ENCODE data around the gene EBPL. TPM values are rescaled to one million over a fixed set of nuclear protein-coding genes. Genes with fewer than 3 reads are reported as not detected.

The EBPL gene
- total and polyA plus RNA-seq, 9 of the 15 experiments (the other 6 are each of a cell fraction or from before 2014, with no cell fraction given) = 5.2 to 68.3 (median 43.0) TPM

DNA sequence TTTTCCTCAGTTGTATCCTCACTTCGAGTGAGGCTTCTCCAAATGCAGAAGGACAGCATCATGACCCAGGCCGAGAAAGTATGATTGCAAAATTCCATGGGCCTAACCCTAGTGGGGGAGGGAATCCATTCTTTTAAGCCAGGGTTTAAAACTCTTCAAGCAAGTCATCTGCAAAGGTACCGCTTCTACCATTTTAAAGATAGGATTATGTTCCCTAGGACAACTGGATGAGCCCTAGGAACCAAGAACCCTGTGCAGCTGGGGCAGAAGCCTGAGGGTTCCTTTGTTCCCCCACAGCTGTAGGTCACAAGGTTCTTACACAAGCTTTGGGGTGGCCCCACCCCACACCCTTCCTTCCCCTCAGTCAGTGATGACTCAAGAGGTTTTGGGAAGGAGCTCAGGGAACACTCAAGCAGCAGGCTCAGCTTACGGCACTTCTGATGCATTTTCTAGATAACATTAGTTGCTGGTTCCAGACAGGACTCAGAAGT is 49.4 kb downstream of the EBPL start (continued):
- TF ChIP-seq THAP7 (CRISPR knock-in tag; IDR thresholded peaks at IDR 0.05) (no peak), ZNF324 (CRISPR knock-in tag; IDR thresholded peaks at IDR 0.05) (no peak), ZBTB11 (CRISPR knock-in tag; IDR thresholded peaks at IDR 0.05) (no peak), ZC3H4 (CRISPR knock-in tag; IDR thresholded peaks at IDR 0.05; ENCODE audit: borderline replicate concordance) (no peak), ZNF77 (CRISPR knock-in tag; IDR thresholded peaks at IDR 0.05) (no peak), MAZ (CRISPR knock-in tag; conservative IDR thresholded peaks at IDR 0.05 in 1 of 2, IDR thresholded peaks at IDR 0.05 in 1 of 2) (no peak), POLR2AphosphoS2 (IDR thresholded peaks at IDR 0.05; ENCODE audit: low read length) (no peak), NKRF (IDR thresholded peaks at IDR 0.05; ENCODE audit: borderline replicate concordance) (no peak), ZNF79 (CRISPR knock-in tag; IDR thresholded peaks at IDR 0.05; ENCODE audit: low read depth) (no peak), SIN3A (IDR thresholded peaks at IDR 0.05; ENCODE audit: borderline replicate concordance in 2 of 2, control insufficient read depth in 1 of 2, low read depth in 2 of 2, low read length in 2 of 2) (no peak), PTTG1 (tag; IDR thresholded peaks at IDR 0.05; ENCODE audit: low read depth) (no peak), MTF1 (CRISPR knock-in tag; IDR thresholded peaks at IDR 0.05; ENCODE audit: borderline replicate concordance) (no peak), ZNF57 (CRISPR knock-in tag; IDR thresholded peaks at IDR 0.05) (no peak), ARID3B (CRISPR knock-in tag; IDR thresholded peaks at IDR 0.05; ENCODE audit: borderline replicate concordance) (no peak)
- TF ChIP-seq, protein P1, sequence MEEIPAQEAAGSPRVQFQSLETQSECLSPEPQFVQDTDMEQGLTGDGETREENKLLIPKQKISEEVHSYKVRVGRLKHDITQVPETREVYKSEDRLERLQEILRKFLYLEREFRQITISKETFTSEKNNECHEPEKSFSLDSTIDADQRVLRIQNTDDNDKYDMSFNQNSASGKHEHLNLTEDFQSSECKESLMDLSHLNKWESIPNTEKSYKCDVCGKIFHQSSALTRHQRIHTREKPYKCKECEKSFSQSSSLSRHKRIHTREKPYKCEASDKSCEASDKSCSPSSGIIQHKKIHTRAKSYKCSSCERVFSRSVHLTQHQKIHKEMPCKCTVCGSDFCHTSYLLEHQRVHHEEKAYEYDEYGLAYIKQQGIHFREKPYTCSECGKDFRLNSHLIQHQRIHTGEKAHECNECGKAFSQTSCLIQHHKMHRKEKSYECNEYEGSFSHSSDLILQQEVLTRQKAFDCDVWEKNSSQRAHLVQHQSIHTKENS (CRISPR knock-in tag; IDR thresholded peaks at IDR 0.05) = no peak
- TF ChIP-seq, protein P2, sequence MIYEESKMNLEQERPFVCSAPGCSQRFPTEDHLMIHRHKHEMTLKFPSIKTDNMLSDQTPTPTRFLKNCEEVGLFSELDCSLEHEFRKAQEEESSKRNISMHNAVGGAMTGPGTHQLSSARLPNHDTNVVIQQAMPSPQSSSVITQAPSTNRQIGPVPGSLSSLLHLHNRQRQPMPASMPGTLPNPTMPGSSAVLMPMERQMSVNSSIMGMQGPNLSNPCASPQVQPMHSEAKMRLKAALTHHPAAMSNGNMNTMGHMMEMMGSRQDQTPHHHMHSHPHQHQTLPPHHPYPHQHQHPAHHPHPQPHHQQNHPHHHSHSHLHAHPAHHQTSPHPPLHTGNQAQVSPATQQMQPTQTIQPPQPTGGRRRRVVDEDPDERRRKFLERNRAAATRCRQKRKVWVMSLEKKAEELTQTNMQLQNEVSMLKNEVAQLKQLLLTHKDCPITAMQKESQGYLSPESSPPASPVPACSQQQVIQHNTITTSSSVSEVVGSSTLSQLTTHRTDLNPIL (CRISPR knock-in tag; IDR thresholded peaks at IDR 0.05) = no peak
